Measurements from ENCODE around the gene AJAP1. TPM values are rescaled to one million over a fixed set of nuclear protein-coding genes. Genes with fewer than 3 reads are reported as not detected.

Gene AJAP1
- total and polyA plus RNA-seq, 2 experiments from 2014 or later: 0.13 to 0.64 TPM

DNA sequence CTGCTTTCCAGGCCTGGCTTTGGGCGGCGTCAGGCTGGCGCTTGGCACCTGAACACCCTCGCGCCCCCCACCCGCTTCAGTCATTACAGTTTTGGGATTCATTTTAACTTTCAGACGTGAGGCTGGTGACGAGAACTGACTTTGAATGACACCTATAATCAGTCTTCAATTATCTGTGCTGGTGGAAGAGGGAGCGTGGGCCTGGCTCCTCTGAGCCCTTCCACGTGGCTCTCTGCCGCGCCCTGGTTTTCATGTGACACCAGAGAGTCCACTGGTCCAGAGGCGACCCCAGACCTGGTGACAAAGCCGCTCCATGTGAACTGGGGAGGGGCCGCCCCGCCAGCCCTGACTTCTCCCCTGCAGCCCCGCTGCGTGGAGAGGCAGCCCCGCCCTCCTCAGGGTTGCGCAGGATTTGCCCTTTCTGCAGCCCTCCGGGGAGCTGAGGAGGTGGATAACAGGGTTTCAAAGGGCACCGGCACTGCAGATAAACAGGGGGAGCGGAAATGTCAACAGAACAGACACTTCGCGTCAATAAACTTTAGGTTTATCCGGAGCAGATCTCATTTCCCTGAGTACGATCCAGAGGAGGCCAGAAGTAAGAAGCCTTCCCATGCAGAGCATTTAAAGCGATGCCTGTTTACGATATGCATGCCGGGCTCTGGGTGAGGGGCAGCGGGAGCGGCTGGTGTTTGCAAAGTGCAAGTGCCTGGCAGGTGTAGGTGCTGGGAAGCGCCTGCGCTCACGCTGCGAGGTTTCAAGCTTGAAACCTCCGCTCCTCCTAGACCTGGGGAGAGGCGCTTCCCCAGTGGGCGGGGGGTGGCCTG, 56.4 kb downstream of the AJAP1 start:
- no peak overlapping the region for H3K4me3 ChIP-seq
- H3K27ac ChIP-seq: peak overlapping the region; percentile 32
- no peaks in the 10 kb centered on the region for H3K36me3 ChIP-seq (replicated peaks; ENCODE audit: insufficient read depth, low read depth)
- no peaks in the 10 kb centered on the region for H3K79me2 ChIP-seq
- 19% methylated on average over 39 of the region's 39 CpGs for WGBS (ENCODE audit: low lambda C conversion rate, missing lambda C conversion rate)
- peaks cover 6% of the 10 kb centered on the region for H3K27me3 ChIP-seq
- H3K9me2 ChIP-seq (replicated peaks; ENCODE audit: insufficient read depth): no peaks in the 10 kb centered on the region
- peak overlapping the region; percentile 71 for H3K4me2 ChIP-seq
- TF ChIP-seq EZH2 (IDR thresholded peaks at IDR 0.05; ENCODE audit: borderline replicate concordance) (no peak), EZH2phosphoT487 (IDR thresholded peaks at IDR 0.05; ENCODE audit: low read depth, severe bottlenecking, unreplicated experiment) (no peak)
- TF ChIP-seq, protein P1, sequence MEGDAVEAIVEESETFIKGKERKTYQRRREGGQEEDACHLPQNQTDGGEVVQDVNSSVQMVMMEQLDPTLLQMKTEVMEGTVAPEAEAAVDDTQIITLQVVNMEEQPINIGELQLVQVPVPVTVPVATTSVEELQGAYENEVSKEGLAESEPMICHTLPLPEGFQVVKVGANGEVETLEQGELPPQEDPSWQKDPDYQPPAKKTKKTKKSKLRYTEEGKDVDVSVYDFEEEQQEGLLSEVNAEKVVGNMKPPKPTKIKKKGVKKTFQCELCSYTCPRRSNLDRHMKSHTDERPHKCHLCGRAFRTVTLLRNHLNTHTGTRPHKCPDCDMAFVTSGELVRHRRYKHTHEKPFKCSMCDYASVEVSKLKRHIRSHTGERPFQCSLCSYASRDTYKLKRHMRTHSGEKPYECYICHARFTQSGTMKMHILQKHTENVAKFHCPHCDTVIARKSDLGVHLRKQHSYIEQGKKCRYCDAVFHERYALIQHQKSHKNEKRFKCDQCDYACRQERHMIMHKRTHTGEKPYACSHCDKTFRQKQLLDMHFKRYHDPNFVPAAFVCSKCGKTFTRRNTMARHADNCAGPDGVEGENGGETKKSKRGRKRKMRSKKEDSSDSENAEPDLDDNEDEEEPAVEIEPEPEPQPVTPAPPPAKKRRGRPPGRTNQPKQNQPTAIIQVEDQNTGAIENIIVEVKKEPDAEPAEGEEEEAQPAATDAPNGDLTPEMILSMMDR (IDR thresholded peaks at IDR 0.05; ENCODE audit: poor library complexity): no peak
- no peak overlapping the region for H2AFZ ChIP-seq
- DNase-seq (ENCODE audit: low spot score): peak; percentile 65
- H3K4me1 ChIP-seq (ENCODE audit: insufficient read depth): no peaks in the 10 kb centered on the region
- no peaks in the 10 kb centered on the region for H4K20me1 ChIP-seq (ENCODE audit: insufficient read depth, poor library complexity, severe bottlenecking)
- no peaks in the 10 kb centered on the region for H3K9me3 ChIP-seq (ENCODE audit: low read depth)

DNA sequence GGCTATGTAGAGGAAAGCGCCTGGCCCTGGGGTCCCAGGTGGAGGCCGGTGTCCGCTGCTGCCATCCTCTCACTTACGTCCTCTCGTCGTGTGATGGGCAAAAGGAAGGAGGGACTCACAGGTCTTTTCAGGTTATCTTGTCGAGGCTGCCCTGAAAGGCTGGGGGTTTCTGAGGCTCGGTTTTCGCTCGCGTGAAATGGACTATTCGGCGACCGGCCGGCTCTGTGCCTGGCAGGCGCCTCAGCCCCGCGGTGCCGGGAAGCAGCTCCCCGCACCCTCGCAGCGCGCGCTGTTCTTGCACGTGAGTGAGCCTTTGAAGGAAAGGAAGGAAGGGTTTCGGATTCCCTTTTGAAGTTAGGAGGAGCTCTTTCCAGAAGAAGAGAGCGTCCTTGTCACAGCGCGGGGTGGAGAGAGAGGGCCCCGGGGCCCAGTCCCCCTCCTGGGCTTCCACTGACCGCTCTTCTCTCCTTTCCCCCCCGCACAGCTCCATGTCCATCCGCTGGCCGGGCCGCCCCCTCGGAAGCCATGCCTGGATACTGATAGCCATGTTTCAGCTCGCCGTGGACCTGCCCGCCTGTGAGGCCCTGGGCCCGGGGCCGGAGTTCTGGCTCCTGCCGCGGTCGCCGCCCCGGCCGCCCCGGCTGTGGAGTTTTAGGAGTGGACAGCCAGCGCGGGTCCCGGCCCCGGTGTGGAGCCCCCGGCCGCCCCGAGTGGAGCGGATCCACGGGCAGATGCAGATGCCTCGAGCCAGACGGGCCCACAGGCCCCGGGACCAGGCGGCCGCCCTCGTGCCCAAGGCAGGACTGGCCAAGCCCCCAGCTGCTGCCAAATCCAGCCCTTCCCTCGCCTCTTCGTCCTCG, 57.2 kb downstream of the AJAP1 start:
- H3K4me2 ChIP-seq: peak overlapping the region; percentile 71
- no peak for DNase-seq (ENCODE audit: low spot score)
- no peak overlapping the region for H3K4me3 ChIP-seq
- H3K27me3 ChIP-seq: peaks cover 6% of the 10 kb centered on the region
- 45% methylated on average over 53 of the region's 66 CpGs for WGBS (ENCODE audit: low lambda C conversion rate, missing lambda C conversion rate)
- H3K36me3 ChIP-seq (replicated peaks; ENCODE audit: insufficient read depth, low read depth): no peaks in the 10 kb centered on the region
- no peak for TF ChIP-seq EZH2phosphoT487 (IDR thresholded peaks at IDR 0.05; ENCODE audit: low read depth, severe bottlenecking, unreplicated experiment)
- TF ChIP-seq EZH2 (IDR thresholded peaks at IDR 0.05; ENCODE audit: borderline replicate concordance): no peak
- TF ChIP-seq, protein P1 (IDR thresholded peaks at IDR 0.05; ENCODE audit: poor library complexity): no peak
- no peak overlapping the region for H2AFZ ChIP-seq
- H3K9me2 ChIP-seq (replicated peaks; ENCODE audit: insufficient read depth): no peaks in the 10 kb centered on the region
- H3K27ac ChIP-seq: no peak overlapping the region
- no peaks in the 10 kb centered on the region for H4K20me1 ChIP-seq (ENCODE audit: insufficient read depth, poor library complexity, severe bottlenecking)
- H3K9me3 ChIP-seq (ENCODE audit: low read depth): no peaks in the 10 kb centered on the region
- H3K4me1 ChIP-seq (ENCODE audit: insufficient read depth): no peaks in the 10 kb centered on the region
- H3K79me2 ChIP-seq: no peaks in the 10 kb centered on the region

DNA sequence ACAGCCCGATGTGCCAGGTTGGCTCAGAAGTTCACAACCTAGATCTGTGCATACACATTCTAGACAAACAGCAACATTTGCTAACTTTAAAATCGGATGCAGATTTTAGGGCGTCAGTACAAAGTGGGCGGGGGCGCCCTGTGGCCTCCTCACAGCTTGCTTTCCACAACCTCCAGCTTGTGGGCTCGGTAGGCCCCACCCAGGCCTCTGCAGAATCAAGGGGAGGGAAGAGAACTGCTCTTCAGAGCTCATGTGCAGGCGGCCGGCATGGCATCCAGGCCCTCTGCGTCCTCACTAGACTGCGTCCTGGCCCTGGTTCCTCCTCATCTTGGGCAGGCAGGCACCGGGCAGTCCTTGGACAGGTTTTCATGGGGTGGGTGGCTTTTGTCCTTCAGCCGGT, 59.3 kb downstream of the AJAP1 start:
- no peak overlapping the region for H3K27ac ChIP-seq
- TF ChIP-seq, protein P1 (IDR thresholded peaks at IDR 0.05; ENCODE audit: poor library complexity): no peak
- TF ChIP-seq EZH2 (IDR thresholded peaks at IDR 0.05; ENCODE audit: borderline replicate concordance): no peak
- no peak for TF ChIP-seq EZH2phosphoT487 (IDR thresholded peaks at IDR 0.05; ENCODE audit: low read depth, severe bottlenecking, unreplicated experiment)
- H3K9me2 ChIP-seq (replicated peaks; ENCODE audit: insufficient read depth): no peaks in the 10 kb centered on the region
- WGBS (ENCODE audit: low lambda C conversion rate, missing lambda C conversion rate): 88% methylated on average over 12 of the region's 12 CpGs
- no peak overlapping the region for H3K4me3 ChIP-seq
- DNase-seq (ENCODE audit: low spot score): no peak
- H3K4me1 ChIP-seq (ENCODE audit: insufficient read depth): no peaks in the 10 kb centered on the region
- no peaks in the 10 kb centered on the region for H3K36me3 ChIP-seq (replicated peaks; ENCODE audit: insufficient read depth, low read depth)
- H4K20me1 ChIP-seq (ENCODE audit: insufficient read depth, poor library complexity, severe bottlenecking): no peaks in the 10 kb centered on the region
- no peak overlapping the region for H2AFZ ChIP-seq
- H3K4me2 ChIP-seq: no peak overlapping the region
- no peaks in the 10 kb centered on the region for H3K9me3 ChIP-seq (ENCODE audit: low read depth)
- peaks cover 6% of the 10 kb centered on the region for H3K27me3 ChIP-seq
- no peaks in the 10 kb centered on the region for H3K79me2 ChIP-seq
